DND-41 (cell line): Measurements from ENCODE around the gene TEAD1.

ENCODE experiments used
- ATAC-seq: fragments of 200-7000 bp; cut with Tn5 transposase; 3 replicates; pipeline ENCODE4 v1.9.1; 2021; ENCODE audit warnings: low read depth; ENCODE audit not compliant: insufficient read depth
- DNase-seq: peaks from one replicate; pipeline ENCODE4 v3.0.0-alpha.2; 2020
- H2AFZ ChIP-seq: 2 replicates; pipeline ENCODE4 v1.6.0; 2012; ENCODE audit warnings: low read depth, low read length
- H3K27ac ChIP-seq: 2 replicates; pipeline ENCODE4 v1.5.1; 2012; ENCODE audit warnings: low read length, inconsistent platforms
- H3K27me3 ChIP-seq: fragments of 200-600 bp; sonication (generic); 2 replicates; pipeline ENCODE4 v1.6.0; 2012; ENCODE audit warnings: low read length, mild to moderate bottlenecking, inconsistent platforms; ENCODE audit not compliant: insufficient read depth, poor library complexity
- H3K36me3 ChIP-seq: 2 replicates; pipeline ENCODE4 v1.5.1; 2012; ENCODE audit warnings: low read length, inconsistent platforms; ENCODE audit not compliant: insufficient read depth
- H3K4me1 ChIP-seq: 2 replicates; pipeline ENCODE4 v1.5.1; 2012; ENCODE audit warnings: mild to moderate bottlenecking, low read length; ENCODE audit not compliant: insufficient read depth
- H3K4me2 ChIP-seq: 2 replicates; pipeline ENCODE4 v1.6.0; 2012; ENCODE audit warnings: mild to moderate bottlenecking, moderate library complexity, low read length, inconsistent platforms; ENCODE audit not compliant: insufficient read depth
- H3K4me3 ChIP-seq, 2 experiments: fragments of 200-600 bp in 1 of 2; shearing (Covaris generic) in 1 of 2; 2 replicates each; pipeline ENCODE4 v1.5.1; 2012 to 2016; ENCODE audit warnings: inconsistent platforms in 2 of 2, low read length in 2 of 2, mild to moderate bottlenecking in 2 of 2, low read depth in 1 of 2, moderate library complexity in 1 of 2
- H3K79me2 ChIP-seq: 2 replicates; pipeline ENCODE4 v1.6.0; 2012; ENCODE audit warnings: low read length, inconsistent platforms; ENCODE audit not compliant: insufficient read depth
- H3K9ac ChIP-seq: 2 replicates; pipeline ENCODE4 v1.6.0; 2012; ENCODE audit warnings: low read depth, mild to moderate bottlenecking, inconsistent platforms, low read length, moderate library complexity
- H3K9me3 ChIP-seq: 2 replicates; pipeline ENCODE4 v1.5.1; 2012; ENCODE audit warnings: low read length, moderate library complexity, mild to moderate bottlenecking, inconsistent platforms; ENCODE audit not compliant: insufficient read depth, severe bottlenecking
- H4K20me1 ChIP-seq: 2 replicates; pipeline ENCODE4 v1.6.0; 2012; ENCODE audit warnings: low read length; ENCODE audit not compliant: insufficient read depth
- CTCF ChIP-seq: IDR thresholded peaks from 2 replicates; pipeline ENCODE4 v1.5.1; 2012; ENCODE audit warnings: borderline replicate concordance, low read length, moderate library complexity, mild to moderate bottlenecking; ENCODE audit not compliant: poor library complexity, severe bottlenecking; ENCODE audit errors: extremely low read depth
- EZH2 ChIP-seq: IDR thresholded peaks from 3 replicates; pipeline ENCODE4 v1.6.1; 2012; ENCODE audit warnings: borderline replicate concordance, low read depth, mild to moderate bottlenecking, moderate library complexity, low read length, inconsistent platforms; ENCODE audit not compliant: severe bottlenecking

The TEAD1 gene

GRCh38 chr11:12889243-12889642 is 215.0 kb downstream of the TEAD1 start:
- no peak for ATAC-seq
- no peak for DNase-seq
- Histone ChIP-seq H3K4me3 (no peak overlapping the region), H3K36me3 (no peaks in the 10 kb centered on the region), H3K27me3 (peaks cover 14% of the 10 kb centered on the region), H2AFZ (no peak overlapping the region), H3K79me2 (no peaks in the 10 kb centered on the region), H3K4me2 (no peak overlapping the region), H3K9ac (no peak overlapping the region), H3K4me1 (no peaks in the 10 kb centered on the region), H3K27ac (no peak overlapping the region), H4K20me1 (peaks cover 6% of the 10 kb centered on the region), H3K9me3 (no peaks in the 10 kb centered on the region)
- TF ChIP-seq EZH2, result no peak
- TF ChIP-seq CTCF, result no peak

GRCh38 chr11:12890476-12890875 is 216.3 kb downstream of the TEAD1 start:
- no peak for DNase-seq
- Histone ChIP-seq H3K79me2 (no peaks in the 10 kb centered on the region), H3K4me2 (no peak overlapping the region), H3K9me3 (no peaks in the 10 kb centered on the region), H2AFZ (no peak overlapping the region), H4K20me1 (peaks cover 6% of the 10 kb centered on the region), H3K27ac (no peak overlapping the region), H3K4me3 (no peak overlapping the region), H3K36me3 (no peaks in the 10 kb centered on the region), H3K9ac (no peak overlapping the region), H3K27me3 (peaks cover 17% of the 10 kb centered on the region), H3K4me1 (no peaks in the 10 kb centered on the region)
- TF ChIP-seq CTCF (no peak), EZH2 (no peak)
- no peak for ATAC-seq

- Histone ChIP-seq H3K4me2 (no peak overlapping the region), H3K27me3 (peaks cover 27% of the 10 kb centered on the region), H3K27ac (no peak overlapping the region), H4K20me1 (peaks cover 6% of the 10 kb centered on the region), H3K9ac (no peak overlapping the region), H3K36me3 (no peaks in the 10 kb centered on the region), H3K79me2 (no peaks in the 10 kb centered on the region), H3K4me3 (no peak overlapping the region), H3K4me1 (no peaks in the 10 kb centered on the region), H3K9me3 (no peaks in the 10 kb centered on the region), H2AFZ (no peak overlapping the region)
- ATAC-seq, result peak; percentile 76; the same call in 2 of the 3 replicates
- TF ChIP-seq EZH2, result no peak
- peak; percentile 90 for TF ChIP-seq CTCF
- DNase-seq, result peak; percentile 60
Measured at GRCh38 chr11:12893787-12894672, 219.8 kb downstream of the TEAD1 start.
